K562 (cell line): ENCODE measurements around the gene RBM12. TPM values are rescaled to one million over a fixed set of nuclear protein-coding genes. Genes with fewer than 3 reads are reported as not detected.

Experiments
- ATF3 ChIP-seq, 2 experiments: fragments of 450-650 bp in 1 of 2; sonication (generic) in 1 of 2; formaldehyde crosslinking in 1 of 2; IDR thresholded peaks in 1 of 2; conservative IDR thresholded peaks in 1 of 2; 2 replicates each; pipeline versions ENCODE4 v1.6.1 to v1.8.1; 2016 to 2023; ENCODE audit warnings: mild to moderate bottlenecking in 2 of 2, moderate library complexity in 2 of 2, inconsistent platforms in 1 of 2, missing genetic modification reagents in 1 of 2
- CHCHD3 ChIP-seq: fragments of 250-450 bp; sonication (Bioruptor Pico); IDR thresholded peaks from 2 replicates; pipeline ENCODE4 v2.1.2; 2022; ENCODE audit warnings: mild to moderate bottlenecking
- HMBOX1 ChIP-seq: sonication (generic); IDR thresholded peaks from 2 replicates; pipeline ENCODE4 v1.6.1; 2016
- ILF3 ChIP-seq: fragments of 450-650 bp; IDR thresholded peaks from 2 replicates; pipeline ENCODE4 v1.6.1; 2018; ENCODE audit warnings: antibody characterized with exemption, mild to moderate bottlenecking, moderate library complexity, borderline replicate concordance
- MEF2A ChIP-seq: IDR thresholded peaks from 2 replicates; pipeline ENCODE4 v1.6.1; 2011; ENCODE audit warnings: low read depth, mild to moderate bottlenecking, low read length, moderate library complexity; ENCODE audit not compliant: control insufficient read depth
- MNT ChIP-seq, 2 experiments: fragments of 450-650 bp; conservative IDR thresholded peaks; 2 replicates each; pipeline ENCODE4 v1.6.1; 2017; ENCODE audit warnings: mild to moderate bottlenecking in 2 of 2, moderate library complexity in 2 of 2
- PREB ChIP-seq: sonication (generic); formaldehyde crosslinking; IDR thresholded peaks from 2 replicates; pipeline ENCODE4 v1.8.1; 2023; ENCODE audit warnings: mild to moderate bottlenecking, missing genetic modification reagents
- RERE ChIP-seq: sonication (generic); formaldehyde crosslinking; IDR thresholded peaks from 2 replicates; pipeline ENCODE4 v1.8.0; 2023; ENCODE audit warnings: missing genetic modification reagents, mild to moderate bottlenecking, borderline replicate concordance
- SAFB2 ChIP-seq: fragments of 200-400 bp; formaldehyde crosslinking; IDR thresholded peaks from 2 replicates; pipeline ENCODE4 v1.6.1; 2018; ENCODE audit warnings: borderline replicate concordance, low read length, low read depth, moderate library complexity; ENCODE audit not compliant: severe bottlenecking
- SAP30 ChIP-seq: fragments of 200-600 bp; sonication (generic); IDR thresholded peaks from 2 replicates; pipeline ENCODE4 v1.6.1; 2012; ENCODE audit warnings: borderline replicate concordance, low read depth, mild to moderate bottlenecking, moderate library complexity, low read length, control low read depth, inconsistent platforms; ENCODE audit not compliant: insufficient read depth, poor library complexity, severe bottlenecking
- SLC30A9 ChIP-seq: fragments of 250-450 bp; sonication (Bioruptor Pico); IDR thresholded peaks from 2 replicates; pipeline ENCODE4 v1.8.0; 2022; ENCODE audit warnings: mild to moderate bottlenecking, moderate library complexity
- SRSF1 ChIP-seq: fragments of 200-400 bp; formaldehyde crosslinking; IDR thresholded peaks from 2 replicates; pipeline ENCODE4 v1.6.1; 2017; ENCODE audit warnings: mild to moderate bottlenecking, low read depth, low read length, moderate library complexity
- ZNF57 ChIP-seq: fragments of 450-650 bp; formaldehyde crosslinking; IDR thresholded peaks from 2 replicates; pipeline ENCODE4 v1.4.0; 2020; ENCODE audit warnings: mild to moderate bottlenecking, moderate library complexity
- ZNF79 ChIP-seq: fragments of 250-450 bp; sonication (Bioruptor Pico); IDR thresholded peaks from 2 replicates; pipeline ENCODE4 v1.4.0; 2020; ENCODE audit warnings: low read depth, mild to moderate bottlenecking, moderate library complexity
- polyA plus RNA-seq, 8 experiments: library from polyadenylated mRNA; depleted of rRNA in 4 of 8; stranded (reverse) in 5 of 8; unstranded in 3 of 8; fragments of >200 nt; fragmentation: Nextera tagmentation in 2 of 8; fragmentation: Illumina TruSeq in 1 of 8; extraction: Ambion mirVana in 2 of 8; extraction: Trizol in 1 of 8; gene quantifications; 2 replicates each; pipeline versions ENCODE4 v1.2.1 to v1.2.3, GENCODE V29; 2011 to 2014; ENCODE audit warnings: inconsistent platforms in 1 of 8, missing spikeins in 1 of 8
- total RNA-seq, 7 experiments: library from RNA; depleted of rRNA in 6 of 7; stranded (reverse); fragments of >200 nt in 6 of 7; fragmentation: Illumina TruSeq in 2 of 7; extraction: Trizol in 2 of 7; gene quantifications; 2 replicates each; pipeline versions ENCODE4 v1.2.1 to v1.2.3, GENCODE V29; 2011 to 2021; ENCODE audit warnings: low replicate concordance in 1 of 7

The RBM12 gene
- total and polyA plus RNA-seq, 9 of the 15 experiments (the other 6 are each of a cell fraction or from before 2014, with no cell fraction given), result 5.0 to 162 (median 73.3) TPM

GRCh38 chr20:35616465-35617396, 48.0 kb downstream of the RBM12 start (continued):
- TF ChIP-seq RERE, result no peak
- no peak for TF ChIP-seq SAP30
- no peak for TF ChIP-seq HMBOX1
- TF ChIP-seq SLC30A9 (CRISPR knock-in tag), result no peak
- no peak for TF ChIP-seq SAFB2
- TF ChIP-seq ZNF79 (CRISPR knock-in tag), result no peak
- no peak for TF ChIP-seq MEF2A
- TF ChIP-seq CHCHD3, result no peak
- TF ChIP-seq ZNF57 (CRISPR knock-in tag), result no peak
- peak in 1 of 2 experiments; percentile 5; a peak in 1 of 4 replicates for TF ChIP-seq MNT (conservative IDR thresholded peaks at IDR 0.05)
- TF ChIP-seq ATF3 (IDR thresholded peaks at IDR 0.05), result no peak
- TF ChIP-seq ATF3 (CRISPR knock-in tag; conservative IDR thresholded peaks at IDR 0.05), result 0 out of 2 replicates have a peak, but pooled peaks have one; percentile 19
- no peak for TF ChIP-seq SRSF1
- TF ChIP-seq PREB (CRISPR knock-in tag), result no peak
- no peak for TF ChIP-seq ILF3
